Measurements from ENCODE around the gene TFIP11. TPM values are rescaled to one million over a fixed set of nuclear protein-coding genes. Genes with fewer than 3 reads are reported as not detected.

Gene TFIP11
- total and polyA plus RNA-seq, 4 donors, result 14.3 to 31.7 (median 24.6) TPM

DNA sequence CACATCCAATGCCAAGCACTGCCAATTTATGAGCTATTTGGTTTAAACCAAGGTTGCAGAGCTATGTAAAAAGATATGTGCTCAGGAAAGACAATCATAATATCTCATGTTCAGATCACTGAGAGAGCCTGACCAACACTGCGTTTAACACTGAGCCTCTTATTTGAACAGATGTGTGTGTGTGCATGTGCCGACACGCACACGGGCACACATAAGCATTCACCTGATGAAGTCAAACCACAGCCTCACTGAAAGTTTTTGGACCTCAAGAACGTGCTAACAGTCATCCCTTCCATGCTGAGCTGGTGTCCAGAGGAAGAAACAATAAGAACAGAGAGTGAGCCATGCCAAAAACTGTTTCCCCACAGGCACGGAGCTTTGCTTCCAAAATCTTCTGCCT lies 52.1 kb downstream of the TFIP11 start (continued):
- TF ChIP-seq GABPA (IDR thresholded peaks at IDR 0.05 in 1 of 2, conservative IDR thresholded peaks at IDR 0.05 in 1 of 2) (no peak), NR2F2 (IDR thresholded peaks at IDR 0.05) (no peak), HNF4A (conservative IDR thresholded peaks at IDR 0.05) (no peak), ZBTB33 (IDR thresholded peaks at IDR 0.05) (no peak), ATF3 (IDR thresholded peaks at IDR 0.05) (no peak), HNF4G (IDR thresholded peaks at IDR 0.05) (no peak), FOXA2 (IDR thresholded peaks at IDR 0.05) (no peak), YY1 (IDR thresholded peaks at IDR 0.05) (no peak), MAX (IDR thresholded peaks at IDR 0.05) (no peak)

GRCh38 chr22:26457661-26458272 lies 54.5 kb downstream of the TFIP11 start:
- DNase-seq (ENCODE audit: low spot score), result no peak
- WGBS, result 97% methylated on average over 26 of the region's 26 CpGs
- H3K9me3 ChIP-seq (ENCODE audit: control insufficient read depth in 4 of 4, low read length in 3 of 4), result no peaks in the 10 kb centered on the region
- no peak for TF ChIP-seq ZBTB33 (IDR thresholded peaks at IDR 0.05)
- TF ChIP-seq GABPA (IDR thresholded peaks at IDR 0.05 in 1 of 2, conservative IDR thresholded peaks at IDR 0.05 in 1 of 2), result no peak
- no peak for TF ChIP-seq FOXA2 (IDR thresholded peaks at IDR 0.05)
- no peak for TF ChIP-seq FOXA1 (IDR thresholded peaks at IDR 0.05)
- TF ChIP-seq, protein P1, sequence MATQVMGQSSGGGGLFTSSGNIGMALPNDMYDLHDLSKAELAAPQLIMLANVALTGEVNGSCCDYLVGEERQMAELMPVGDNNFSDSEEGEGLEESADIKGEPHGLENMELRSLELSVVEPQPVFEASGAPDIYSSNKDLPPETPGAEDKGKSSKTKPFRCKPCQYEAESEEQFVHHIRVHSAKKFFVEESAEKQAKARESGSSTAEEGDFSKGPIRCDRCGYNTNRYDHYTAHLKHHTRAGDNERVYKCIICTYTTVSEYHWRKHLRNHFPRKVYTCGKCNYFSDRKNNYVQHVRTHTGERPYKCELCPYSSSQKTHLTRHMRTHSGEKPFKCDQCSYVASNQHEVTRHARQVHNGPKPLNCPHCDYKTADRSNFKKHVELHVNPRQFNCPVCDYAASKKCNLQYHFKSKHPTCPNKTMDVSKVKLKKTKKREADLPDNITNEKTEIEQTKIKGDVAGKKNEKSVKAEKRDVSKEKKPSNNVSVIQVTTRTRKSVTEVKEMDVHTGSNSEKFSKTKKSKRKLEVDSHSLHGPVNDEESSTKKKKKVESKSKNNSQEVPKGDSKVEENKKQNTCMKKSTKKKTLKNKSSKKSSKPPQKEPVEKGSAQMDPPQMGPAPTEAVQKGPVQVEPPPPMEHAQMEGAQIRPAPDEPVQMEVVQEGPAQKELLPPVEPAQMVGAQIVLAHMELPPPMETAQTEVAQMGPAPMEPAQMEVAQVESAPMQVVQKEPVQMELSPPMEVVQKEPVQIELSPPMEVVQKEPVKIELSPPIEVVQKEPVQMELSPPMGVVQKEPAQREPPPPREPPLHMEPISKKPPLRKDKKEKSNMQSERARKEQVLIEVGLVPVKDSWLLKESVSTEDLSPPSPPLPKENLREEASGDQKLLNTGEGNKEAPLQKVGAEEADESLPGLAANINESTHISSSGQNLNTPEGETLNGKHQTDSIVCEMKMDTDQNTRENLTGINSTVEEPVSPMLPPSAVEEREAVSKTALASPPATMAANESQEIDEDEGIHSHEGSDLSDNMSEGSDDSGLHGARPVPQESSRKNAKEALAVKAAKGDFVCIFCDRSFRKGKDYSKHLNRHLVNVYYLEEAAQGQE (IDR thresholded peaks at IDR 0.05), result no peak
- no peak for TF ChIP-seq ATF3 (IDR thresholded peaks at IDR 0.05)
- no peak for TF ChIP-seq MAX (IDR thresholded peaks at IDR 0.05)
- no peak for TF ChIP-seq NR2F2 (IDR thresholded peaks at IDR 0.05)
- TF ChIP-seq SP1 (IDR thresholded peaks at IDR 0.05), result no peak
- no peak for TF ChIP-seq YY1 (IDR thresholded peaks at IDR 0.05)
- TF ChIP-seq HNF4A (conservative IDR thresholded peaks at IDR 0.05), result no peak
- TF ChIP-seq, protein P2, sequence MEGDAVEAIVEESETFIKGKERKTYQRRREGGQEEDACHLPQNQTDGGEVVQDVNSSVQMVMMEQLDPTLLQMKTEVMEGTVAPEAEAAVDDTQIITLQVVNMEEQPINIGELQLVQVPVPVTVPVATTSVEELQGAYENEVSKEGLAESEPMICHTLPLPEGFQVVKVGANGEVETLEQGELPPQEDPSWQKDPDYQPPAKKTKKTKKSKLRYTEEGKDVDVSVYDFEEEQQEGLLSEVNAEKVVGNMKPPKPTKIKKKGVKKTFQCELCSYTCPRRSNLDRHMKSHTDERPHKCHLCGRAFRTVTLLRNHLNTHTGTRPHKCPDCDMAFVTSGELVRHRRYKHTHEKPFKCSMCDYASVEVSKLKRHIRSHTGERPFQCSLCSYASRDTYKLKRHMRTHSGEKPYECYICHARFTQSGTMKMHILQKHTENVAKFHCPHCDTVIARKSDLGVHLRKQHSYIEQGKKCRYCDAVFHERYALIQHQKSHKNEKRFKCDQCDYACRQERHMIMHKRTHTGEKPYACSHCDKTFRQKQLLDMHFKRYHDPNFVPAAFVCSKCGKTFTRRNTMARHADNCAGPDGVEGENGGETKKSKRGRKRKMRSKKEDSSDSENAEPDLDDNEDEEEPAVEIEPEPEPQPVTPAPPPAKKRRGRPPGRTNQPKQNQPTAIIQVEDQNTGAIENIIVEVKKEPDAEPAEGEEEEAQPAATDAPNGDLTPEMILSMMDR (IDR thresholded peaks at IDR 0.05; ENCODE audit: low read depth, low read length, missing input control), result no peak
- no peak for TF ChIP-seq HNF4G (IDR thresholded peaks at IDR 0.05)
- no peak for TF ChIP-seq RXRA (IDR thresholded peaks at IDR 0.05)
- H3K4me1 ChIP-seq (ENCODE audit: control insufficient read depth in 4 of 4, insufficient read depth in 4 of 4, low read length in 3 of 4), result peaks cover 0 to 2% (median 0%) of the 10 kb centered on the region in 4 donors
- no peaks in the 10 kb centered on the region for H3K27me3 ChIP-seq (ENCODE audit: control insufficient read depth in 4 of 4, insufficient read depth in 4 of 4, low read length in 3 of 4)
- no peak overlapping the region for H3K27ac ChIP-seq (ENCODE audit: low read depth in 1 of 2, low read length in 2 of 2)
- H3K4me3 ChIP-seq (ENCODE audit: low read depth in 1 of 3, low read length in 3 of 3), result no peak overlapping the region
- peaks cover 11 to 44% (median 18%) of the 10 kb centered on the region in 4 donors for H3K36me3 ChIP-seq (ENCODE audit: control insufficient read depth in 4 of 4, insufficient read depth in 3 of 4, low read depth in 1 of 4, low read length in 3 of 4)
- no peak overlapping the region for H3K9ac ChIP-seq (ENCODE audit: low read depth in 1 of 2, low read length in 2 of 2)

Measured in liver (tissue), 9 donors.